Thoracic aorta (tissue), 2 donors: ENCODE data around the gene RPH3AL. TPM values are rescaled to one million over a fixed set of nuclear protein-coding genes. Genes with fewer than 3 reads are reported as not detected.

ENCODE experiments used
- ATAC-seq: fragments of 150-250 bp; one replicate; pipeline ENCODE4 v1.8.0; 2017; ENCODE audit warnings: low read depth; ENCODE audit not compliant: insufficient number of reproducible peaks, low FRiP score
- DNase-seq: peaks from one replicate; pipeline ENCODE4 v3.0.0-alpha.2; 2020; ENCODE audit warnings: low spot score
- H3K27ac ChIP-seq, 2 donors: fragments of 200-600 bp; sonication (generic); 1 replicate in 1 of 2; 2 replicates in 1 of 2; pipeline ENCODE4 v1.5.1; 2016; ENCODE audit warnings: mild to moderate bottlenecking in 2 of 2, moderate library complexity in 2 of 2
- H3K27me3 ChIP-seq: fragments of 200-600 bp; sonication (generic); replicated peaks from 2 replicates; pipeline ENCODE4 v1.6.0; 2016; ENCODE audit warnings: mild to moderate bottlenecking; ENCODE audit not compliant: insufficient read depth
- H3K36me3 ChIP-seq: fragments of 200-600 bp; sonication (generic); one replicate; pipeline ENCODE4 v1.5.1; 2016
- H3K4me1 ChIP-seq, 2 donors: fragments of 200-600 bp; sonication (generic); 1 replicate in 1 of 2; 2 replicates in 1 of 2; pipeline versions ENCODE4 v1.5.1 to v1.6.0; 2016; ENCODE audit warnings: low read depth in 2 of 2, mild to moderate bottlenecking in 1 of 2; ENCODE audit not compliant: control insufficient read depth in 1 of 2
- H3K4me3 ChIP-seq: fragments of 200-600 bp; sonication (generic); 2 replicates; pipeline ENCODE4 v1.5.1; 2016; ENCODE audit warnings: mild to moderate bottlenecking
- H3K9me3 ChIP-seq: fragments of 200-600 bp; sonication (generic); 2 replicates; pipeline ENCODE4 v1.5.1; 2016
- CTCF ChIP-seq: fragments of 200-600 bp; sonication (generic); IDR thresholded peaks from one replicate; pipeline ENCODE4 v1.5.1; 2019; ENCODE audit warnings: antibody characterized with exemption
- total RNA-seq, 2 donors: library from RNA; depleted of rRNA; stranded (reverse); fragments of >200 nt; gene quantifications; one replicate each; pipeline versions ENCODE4 v1.1.0 to v1.2.3, GENCODE V29; 2016

Gene RPH3AL
- total RNA-seq, 2 donors from 2014 or later = 6.5 to 33.1 TPM

- ATAC-seq (no peak), DNase-seq (no peak)
These were observed 50.3 kb downstream of the RPH3AL start for GRCh38 chr17:302300-302698.

GRCh38 chr17:301681-302299 lies 50.8 kb downstream of the RPH3AL start:
- Histone ChIP-seq H3K27me3 (no peaks in the 10 kb centered on the region), H3K27ac (no peak overlapping the region), H3K4me3 (no peak overlapping the region), H3K9me3 (no peaks in the 10 kb centered on the region), H3K4me1 (peaks cover 0 to 8% of the 10 kb centered on the region in 2 donors), H3K36me3 (no peaks in the 10 kb centered on the region)
- DNase-seq (no peak), ATAC-seq (no peak)
- no peak for TF ChIP-seq CTCF

More at GRCh38 chr17:302300-302698, 50.3 kb downstream of the RPH3AL start:
- Histone ChIP-seq H3K27ac (no peak overlapping the region), H3K4me1 (peaks cover 0 to 8% of the 10 kb centered on the region in 2 donors), H3K9me3 (no peaks in the 10 kb centered on the region), H3K4me3 (no peak overlapping the region), H3K36me3 (no peaks in the 10 kb centered on the region), H3K27me3 (no peaks in the 10 kb centered on the region)
- TF ChIP-seq CTCF = no peak

GRCh38 chr17:300881-301280 lies 51.7 kb downstream of the RPH3AL start:
- DNase-seq (no peak), ATAC-seq (no peak)
- H3K36me3 ChIP-seq = no peaks in the 10 kb centered on the region
- H3K4me1 ChIP-seq = peaks cover 0 to 8% of the 10 kb centered on the region in 2 donors
- H3K27me3 ChIP-seq = no peaks in the 10 kb centered on the region
- no peak for TF ChIP-seq CTCF
- H3K27ac ChIP-seq = no peak overlapping the region
- no peak overlapping the region for H3K4me3 ChIP-seq
- H3K9me3 ChIP-seq = no peaks in the 10 kb centered on the region

- no peak overlapping the region for H3K27ac ChIP-seq
- peaks cover 0 to 8% of the 10 kb centered on the region in 2 donors for H3K4me1 ChIP-seq
- TF ChIP-seq CTCF = no peak
- H3K9me3 ChIP-seq = no peaks in the 10 kb centered on the region
- no peaks in the 10 kb centered on the region for H3K36me3 ChIP-seq
- ATAC-seq = no peak
- no peak for DNase-seq
- no peak overlapping the region for H3K4me3 ChIP-seq
- no peaks in the 10 kb centered on the region for H3K27me3 ChIP-seq
These were observed 53.1 kb downstream of the RPH3AL start for GRCh38 chr17:299546-299945.

GRCh38 chr17:298791-299450 lies 53.7 kb downstream of the RPH3AL start:
- H3K9me3 ChIP-seq = no peaks in the 10 kb centered on the region
- H3K27me3 ChIP-seq = no peaks in the 10 kb centered on the region
- no peaks in the 10 kb centered on the region for H3K36me3 ChIP-seq
- no peak for ATAC-seq
- no peak overlapping the region for H3K4me3 ChIP-seq
- no peak overlapping the region for H3K27ac ChIP-seq
- TF ChIP-seq CTCF = no peak
- no peak for DNase-seq
- H3K4me1 ChIP-seq = peaks cover 0 to 8% of the 10 kb centered on the region in 2 donors
